GM12801 (cell line): ENCODE data around the gene BMP2K.

Experiments used
- TF ChIP-seq, protein P1 (sequence below): IDR thresholded peaks from one replicate; pipeline ENCODE4 v1.5.1; 2011; ENCODE audit warnings: control low read depth; ENCODE audit not compliant: insufficient read length; ENCODE audit errors: extremely low read depth

BMP2K gene

DNA sequence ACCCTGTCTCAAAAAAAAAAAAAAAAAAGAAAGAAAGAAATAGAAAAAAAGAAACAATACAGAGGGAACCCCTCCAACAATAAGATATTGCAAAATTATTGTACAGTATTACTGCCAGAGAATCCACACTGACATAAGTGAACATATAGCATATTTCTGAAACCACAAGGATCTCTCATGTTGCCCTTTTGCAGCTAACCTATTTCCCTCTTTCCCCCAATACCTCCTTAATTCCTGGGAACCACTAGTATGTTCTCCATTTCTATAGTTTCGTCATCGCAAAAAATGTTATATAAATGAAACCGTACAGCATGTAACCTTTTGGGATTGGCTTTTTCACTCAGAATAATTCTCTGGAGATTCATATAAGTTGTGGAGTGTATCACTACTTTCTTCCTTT, 20.0 kb upstream of the BMP2K start:
- TF ChIP-seq, protein P1, sequence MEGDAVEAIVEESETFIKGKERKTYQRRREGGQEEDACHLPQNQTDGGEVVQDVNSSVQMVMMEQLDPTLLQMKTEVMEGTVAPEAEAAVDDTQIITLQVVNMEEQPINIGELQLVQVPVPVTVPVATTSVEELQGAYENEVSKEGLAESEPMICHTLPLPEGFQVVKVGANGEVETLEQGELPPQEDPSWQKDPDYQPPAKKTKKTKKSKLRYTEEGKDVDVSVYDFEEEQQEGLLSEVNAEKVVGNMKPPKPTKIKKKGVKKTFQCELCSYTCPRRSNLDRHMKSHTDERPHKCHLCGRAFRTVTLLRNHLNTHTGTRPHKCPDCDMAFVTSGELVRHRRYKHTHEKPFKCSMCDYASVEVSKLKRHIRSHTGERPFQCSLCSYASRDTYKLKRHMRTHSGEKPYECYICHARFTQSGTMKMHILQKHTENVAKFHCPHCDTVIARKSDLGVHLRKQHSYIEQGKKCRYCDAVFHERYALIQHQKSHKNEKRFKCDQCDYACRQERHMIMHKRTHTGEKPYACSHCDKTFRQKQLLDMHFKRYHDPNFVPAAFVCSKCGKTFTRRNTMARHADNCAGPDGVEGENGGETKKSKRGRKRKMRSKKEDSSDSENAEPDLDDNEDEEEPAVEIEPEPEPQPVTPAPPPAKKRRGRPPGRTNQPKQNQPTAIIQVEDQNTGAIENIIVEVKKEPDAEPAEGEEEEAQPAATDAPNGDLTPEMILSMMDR: no peak

DNA sequence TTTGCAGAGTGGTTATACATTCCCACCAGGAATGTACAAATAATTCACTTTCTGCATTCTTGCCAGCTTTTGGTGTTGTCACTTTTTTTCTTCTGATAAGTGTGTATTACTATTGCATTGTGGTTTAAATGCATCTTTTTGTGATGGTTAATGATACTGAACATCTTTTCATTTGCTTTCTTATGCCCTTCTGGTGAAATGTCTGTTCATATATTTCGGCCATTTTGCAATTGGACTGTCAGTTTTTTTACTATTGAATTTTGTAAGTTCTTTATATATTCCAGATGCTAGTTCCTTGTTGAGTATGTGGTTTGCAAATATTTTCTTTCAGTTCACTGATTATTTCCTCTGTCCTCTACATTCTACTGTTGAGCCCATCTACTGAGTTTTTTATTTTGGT, 19.4 kb upstream of the BMP2K start:
- TF ChIP-seq, protein P1: no peak

DNA sequence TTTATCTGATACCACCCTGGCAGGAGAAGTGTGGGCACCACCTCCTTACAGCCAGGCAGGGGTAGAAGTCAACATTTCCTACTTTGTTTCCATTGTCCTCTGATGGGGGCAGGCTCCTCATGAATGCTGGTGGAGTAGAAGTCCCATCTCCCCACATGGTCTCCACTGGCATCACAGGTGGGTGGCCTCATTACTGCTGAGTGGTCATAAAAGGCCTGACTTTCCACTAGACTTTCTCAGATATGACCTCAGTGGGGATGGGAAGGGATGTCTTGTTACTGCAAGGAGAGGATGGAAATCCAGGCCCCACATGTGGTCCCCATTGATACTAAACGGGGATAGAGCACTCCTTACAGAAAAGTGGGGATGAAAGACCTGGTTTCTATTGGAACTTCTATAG, 18.6 kb upstream of the BMP2K start:
- TF ChIP-seq, protein P1: no peak

DNA sequence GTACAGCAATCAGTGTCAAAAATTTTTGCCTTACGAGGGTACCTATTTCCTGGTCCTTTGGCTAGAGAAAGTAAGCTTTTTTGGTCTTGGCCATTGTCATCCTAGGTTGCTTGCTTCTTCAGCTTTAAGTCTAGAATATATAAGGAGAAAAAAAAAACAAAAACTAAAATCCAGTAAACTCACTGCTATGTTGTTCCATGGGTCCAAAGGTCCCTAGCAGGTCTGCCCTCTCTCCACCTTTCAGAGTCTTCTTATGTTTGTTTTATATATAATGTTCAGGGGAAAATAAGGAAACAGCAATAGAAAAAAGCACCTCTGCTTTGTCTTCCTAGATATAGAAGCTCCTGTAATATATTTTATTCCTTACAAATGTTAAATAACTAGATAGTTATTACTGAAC, 18.1 kb upstream of the BMP2K start:
- TF ChIP-seq, protein P1: no peak

DNA sequence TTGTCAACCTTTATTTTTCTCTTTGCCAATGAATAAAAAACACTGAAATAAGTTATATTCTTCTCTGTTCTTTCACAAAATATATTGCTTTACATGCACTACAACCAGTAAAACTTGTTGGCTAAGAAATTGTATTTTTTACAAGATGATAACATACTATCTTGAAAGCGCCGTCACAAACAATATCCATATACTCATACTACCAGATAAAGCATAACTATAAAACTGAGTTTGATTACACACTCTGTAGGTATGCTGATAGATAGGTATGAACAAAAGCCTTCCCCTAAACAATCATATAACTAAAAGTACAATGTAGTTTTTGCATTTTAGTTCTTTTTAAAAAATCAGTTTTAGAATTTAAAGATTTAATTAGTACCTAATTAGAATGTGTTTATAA, 13.6 kb upstream of the BMP2K start:
- TF ChIP-seq, protein P1: no peak

DNA sequence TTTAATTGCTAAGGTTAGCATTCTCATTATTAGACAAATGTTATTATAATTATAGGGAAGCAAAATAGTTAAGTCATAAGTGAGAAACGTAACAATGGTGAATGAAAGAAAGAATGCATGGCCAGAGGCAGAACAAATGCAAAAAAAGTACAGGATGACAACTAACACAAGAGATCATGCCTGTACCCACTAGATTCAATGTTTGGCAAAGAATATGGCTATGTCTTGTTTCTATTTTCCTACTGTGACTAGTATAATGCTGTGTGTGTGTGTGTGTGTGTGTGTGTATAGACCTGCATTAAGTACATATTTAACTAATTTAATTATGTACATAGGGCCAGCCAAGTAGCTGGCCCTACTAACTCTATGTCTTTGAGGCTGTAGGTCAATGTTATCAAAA, 12.9 kb upstream of the BMP2K start:
- TF ChIP-seq, protein P1: no peak

DNA sequence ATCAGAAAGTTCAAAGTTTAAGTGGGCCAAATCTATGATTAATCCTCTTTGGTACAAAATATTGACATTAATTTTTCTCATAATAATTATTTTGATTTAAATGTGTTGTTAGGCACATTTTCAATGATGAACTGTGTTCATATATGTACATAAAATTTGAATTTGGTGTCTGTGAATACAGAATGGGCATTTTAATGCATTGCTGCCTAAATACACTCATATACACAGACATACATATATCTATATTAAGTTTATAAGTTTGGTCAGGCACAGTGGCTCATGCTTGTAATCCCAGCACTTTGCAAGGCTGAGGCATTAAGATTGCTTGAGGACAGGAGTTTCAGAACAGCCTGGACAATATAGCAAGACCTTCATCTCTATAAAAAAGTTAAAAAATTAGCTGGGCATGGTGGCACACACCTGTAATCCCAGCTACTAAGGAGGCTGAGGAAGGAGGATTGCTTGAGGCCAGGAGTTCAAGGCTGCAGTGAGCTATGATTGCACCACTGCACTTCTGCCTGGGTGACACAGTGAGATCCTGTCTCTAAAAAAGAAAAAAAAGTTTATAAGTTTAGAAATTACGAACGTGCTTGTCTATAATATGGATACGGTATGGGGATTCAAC, 12.3 kb upstream of the BMP2K start:
- TF ChIP-seq, protein P1: no peak
